ENCODE data around the gene CAMK2B. TPM values are rescaled to one million over a fixed set of nuclear protein-coding genes. Genes with fewer than 3 reads are reported as not detected.

Gene CAMK2B
- polyA plus RNA-seq, 3 donors, result 0.13 TPM; not detected in 2

DNA sequence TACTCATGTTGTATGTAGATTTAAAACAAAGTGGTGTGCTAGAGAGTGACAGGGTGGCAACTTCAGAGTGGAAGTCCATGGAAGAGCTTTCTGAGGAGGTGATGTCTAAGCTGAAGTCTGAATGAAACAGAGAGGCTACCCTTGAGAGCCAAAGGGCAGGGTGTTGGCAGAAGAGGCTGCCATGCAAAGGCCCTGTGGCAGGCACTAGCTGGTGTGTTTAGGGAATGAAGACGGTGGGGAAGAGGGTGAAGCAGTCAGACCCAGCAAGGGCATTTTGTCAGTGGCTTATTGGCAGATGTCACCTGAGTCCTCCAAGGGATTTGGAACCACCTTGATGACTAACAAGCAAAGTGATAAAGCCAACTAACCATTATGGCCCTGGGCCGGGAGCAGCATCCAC, 3.7 kb upstream of the CAMK2B start:
- Histone ChIP-seq H3K36me3 (replicated peaks in 1 of 2; ENCODE audit: control insufficient read depth in 1 of 2, insufficient read depth in 2 of 2, low read length in 2 of 2) (no peaks in the 10 kb centered on the region), H3K4me1 (ENCODE audit: control insufficient read depth in 1 of 2, insufficient read depth in 2 of 2, low read length in 2 of 2) (no peaks in the 10 kb centered on the region), H3K27ac (ENCODE audit: low read depth in 1 of 2, low read length in 2 of 2) (no peak overlapping the region), H3K4me3 (replicated peaks in 1 of 3; ENCODE audit: low read depth in 2 of 3, low read length in 3 of 3) (no peak overlapping the region), H3K27me3 (ENCODE audit: control insufficient read depth in 2 of 2, insufficient read depth in 2 of 2, low read length in 2 of 2) (peaks cover 6 to 22% of the 10 kb centered on the region in 2 donors), H3K9me3 (replicated peaks in 1 of 2; ENCODE audit: control insufficient read depth in 1 of 2, insufficient read depth in 1 of 2, low read length in 2 of 2) (no peaks in the 10 kb centered on the region), H3K9ac (ENCODE audit: insufficient read depth, low read length, poor library complexity, severe bottlenecking) (no peak overlapping the region), H3K4me2 (replicated peaks; ENCODE audit: extremely low read depth, low read length, poor library complexity, severe bottlenecking) (no peak overlapping the region), H3K79me2 (ENCODE audit: insufficient read depth, low read length) (no peaks in the 10 kb centered on the region), H4K20me1 (ENCODE audit: insufficient read depth, low read length) (no peaks in the 10 kb centered on the region), H2AFZ (ENCODE audit: insufficient read depth, low read depth, low read length, poor library complexity, severe bottlenecking) (no peak overlapping the region)
- peaks cover 26 to 41% (median 27%) of the 10 kb centered on the region in 3 donors for H3K27me3 Mint-ChIP-seq (ENCODE audit: low read depth in 3 of 3)
- intact Hi-C loops (cut with micrococcal nuclease), result no loop called here
- no peak overlapping the region for H3K27ac Mint-ChIP-seq
- no peak overlapping the region for H3K4me3 Mint-ChIP-seq
- DNase-seq, result no peak
- 100% methylated on average over 2 of the region's 2 CpGs for WGBS (ENCODE audit: insufficient coverage)
- TF ChIP-seq, protein P1, sequence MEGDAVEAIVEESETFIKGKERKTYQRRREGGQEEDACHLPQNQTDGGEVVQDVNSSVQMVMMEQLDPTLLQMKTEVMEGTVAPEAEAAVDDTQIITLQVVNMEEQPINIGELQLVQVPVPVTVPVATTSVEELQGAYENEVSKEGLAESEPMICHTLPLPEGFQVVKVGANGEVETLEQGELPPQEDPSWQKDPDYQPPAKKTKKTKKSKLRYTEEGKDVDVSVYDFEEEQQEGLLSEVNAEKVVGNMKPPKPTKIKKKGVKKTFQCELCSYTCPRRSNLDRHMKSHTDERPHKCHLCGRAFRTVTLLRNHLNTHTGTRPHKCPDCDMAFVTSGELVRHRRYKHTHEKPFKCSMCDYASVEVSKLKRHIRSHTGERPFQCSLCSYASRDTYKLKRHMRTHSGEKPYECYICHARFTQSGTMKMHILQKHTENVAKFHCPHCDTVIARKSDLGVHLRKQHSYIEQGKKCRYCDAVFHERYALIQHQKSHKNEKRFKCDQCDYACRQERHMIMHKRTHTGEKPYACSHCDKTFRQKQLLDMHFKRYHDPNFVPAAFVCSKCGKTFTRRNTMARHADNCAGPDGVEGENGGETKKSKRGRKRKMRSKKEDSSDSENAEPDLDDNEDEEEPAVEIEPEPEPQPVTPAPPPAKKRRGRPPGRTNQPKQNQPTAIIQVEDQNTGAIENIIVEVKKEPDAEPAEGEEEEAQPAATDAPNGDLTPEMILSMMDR (IDR thresholded peaks at IDR 0.05), result no peak
- H3K36me3 Mint-ChIP-seq, result peaks cover 0 to 5% of the 10 kb centered on the region in 2 donors
- peaks cover 0 to 9% (median 4%) of the 10 kb centered on the region in 7 donors for H3K9me3 Mint-ChIP-seq
- H3K4me1 Mint-ChIP-seq, result peaks cover 5% of the 10 kb centered on the region

GRCh38 chr7:44327981-44328380, 2.6 kb upstream of the CAMK2B start:
- peaks cover 0 to 5% of the 10 kb centered on the region in 2 donors for H3K36me3 Mint-ChIP-seq
- Histone ChIP-seq H3K9ac (ENCODE audit: insufficient read depth, low read length, poor library complexity, severe bottlenecking) (no peak overlapping the region), H3K4me3 (replicated peaks in 1 of 3; ENCODE audit: low read depth in 2 of 3, low read length in 3 of 3) (no peak overlapping the region), H3K9me3 (replicated peaks in 1 of 2; ENCODE audit: control insufficient read depth in 1 of 2, insufficient read depth in 1 of 2, low read length in 2 of 2) (no peaks in the 10 kb centered on the region), H3K27ac (ENCODE audit: low read depth in 1 of 2, low read length in 2 of 2) (no peak overlapping the region), H3K79me2 (ENCODE audit: insufficient read depth, low read length) (no peaks in the 10 kb centered on the region), H3K27me3 (ENCODE audit: control insufficient read depth in 2 of 2, insufficient read depth in 2 of 2, low read length in 2 of 2) (peaks cover 6 to 32% of the 10 kb centered on the region in 2 donors), H2AFZ (ENCODE audit: insufficient read depth, low read depth, low read length, poor library complexity, severe bottlenecking) (no peak overlapping the region), H3K4me1 (ENCODE audit: control insufficient read depth in 1 of 2, insufficient read depth in 2 of 2, low read length in 2 of 2) (no peaks in the 10 kb centered on the region), H3K36me3 (replicated peaks in 1 of 2; ENCODE audit: control insufficient read depth in 1 of 2, insufficient read depth in 2 of 2, low read length in 2 of 2) (no peaks in the 10 kb centered on the region), H4K20me1 (ENCODE audit: insufficient read depth, low read length) (no peaks in the 10 kb centered on the region), H3K4me2 (replicated peaks; ENCODE audit: extremely low read depth, low read length, poor library complexity, severe bottlenecking) (no peak overlapping the region)
- H3K4me3 Mint-ChIP-seq, result no peak overlapping the region
- H3K4me1 Mint-ChIP-seq, result peaks cover 5% of the 10 kb centered on the region
- peaks cover 37 to 52% (median 37%) of the 10 kb centered on the region in 3 donors for H3K27me3 Mint-ChIP-seq (ENCODE audit: low read depth in 3 of 3)
- intact Hi-C loops (cut with micrococcal nuclease), result no loop called here
- no peak for DNase-seq
- TF ChIP-seq, protein P1 (IDR thresholded peaks at IDR 0.05), result no peak
- peaks cover 0 to 9% (median 4%) of the 10 kb centered on the region in 7 donors for H3K9me3 Mint-ChIP-seq
- H3K27ac Mint-ChIP-seq, result no peak overlapping the region
- WGBS (ENCODE audit: insufficient coverage), result 100% methylated on average over 2 of the region's 5 CpGs

All from CD14-positive monocyte (primary cell).